GM21717 (cell line): Measurements from ENCODE around the gene KCNE2.
A peak's percentile ranks its signal among the peaks of the same experiment; 100 is the strongest.
"Not testable (repeated sequence)": the region's sequence is repeated elsewhere in the genome, so short reads cannot be mapped to it uniquely, and the experiment has no call there.

Experiments
- ATAC-seq: cut with Tn5 transposase; IDR thresholded peaks from one replicate; pipeline ENCODE4 v1.9.1; 2021; ENCODE audit warnings: mild to moderate bottlenecking, moderate library complexity; ENCODE audit not compliant: unreplicated experiment

The KCNE2 gene

GRCh38 chr21:34352556-34352955 is 11.2 kb upstream of the KCNE2 start:
- ATAC-seq: no peak

- ATAC-seq: no peak
Measured at GRCh38 chr21:34353182-34353581, 10.6 kb upstream of the KCNE2 start.

GRCh38 chr21:34354836-34355235 is 9.0 kb upstream of the KCNE2 start:
- no peak for ATAC-seq

GRCh38 chr21:34355570-34355969 is 8.2 kb upstream of the KCNE2 start:
- no peak for ATAC-seq

- no peak for ATAC-seq
Measured at GRCh38 chr21:34357889-34358288, 5.9 kb upstream of the KCNE2 start.

- ATAC-seq: no peak
Measured at GRCh38 chr21:34358866-34359265, 4.9 kb upstream of the KCNE2 start.

GRCh38 chr21:34360488-34361241 is 3.1 kb upstream of the KCNE2 start:
- ATAC-seq: no peak

- ATAC-seq: no peak
Measured at GRCh38 chr21:34362136-34362444, 1.7 kb upstream of the KCNE2 start.

- ATAC-seq: no peak
Measured at GRCh38 chr21:34362670-34363069, 1.1 kb upstream of the KCNE2 start.

- ATAC-seq: no peak
Measured at GRCh38 chr21:34364921-34365320, 1.1 kb downstream of the KCNE2 start.

GRCh38 chr21:34365809-34366208 is 2.0 kb downstream of the KCNE2 start:
- no peak for ATAC-seq

- ATAC-seq: no peak
Measured at GRCh38 chr21:34367320-34367935, 3.6 kb downstream of the KCNE2 start.

- ATAC-seq: no peak
Measured at GRCh38 chr21:34369741-34370140, 5.9 kb downstream of the KCNE2 start.

- ATAC-seq: no peak
Measured at GRCh38 chr21:34372321-34372720, 8.5 kb downstream of the KCNE2 start.

- ATAC-seq: not testable (repeated sequence)
Measured at GRCh38 chr21:34374462-34374861, 10.7 kb downstream of the KCNE2 start.

- ATAC-seq: peak; percentile 91
Measured at GRCh38 chr21:34374940-34375618, 11.3 kb downstream of the KCNE2 start, which contains the start of gene SMIM11. Gene SMIM11 (plus strand): TSS chr21:34375507. CDS start chr21:34379505, 3,998 bp downstream.

GRCh38 chr21:34375619-34375972 is 11.8 kb downstream of the KCNE2 start:
- peak; percentile 50 for ATAC-seq

GRCh38 chr21:34383138-34383537 is 19.3 kb downstream of the KCNE2 start:
- ATAC-seq: not testable (repeated sequence)

GRCh38 chr21:34383724-34384415 is 20.1 kb downstream of the KCNE2 start:
- not testable (repeated sequence) for ATAC-seq

GRCh38 chr21:34400522-34400921 is 36.7 kb downstream of the KCNE2 start:
- not testable (repeated sequence) for ATAC-seq

GRCh38 chr21:34404742-34405141 is 40.9 kb downstream of the KCNE2 start:
- not testable (repeated sequence) for ATAC-seq
